VCaP (cell line): ENCODE data around the gene ARHGAP26.
A peak's percentile ranks its signal among the peaks of the same experiment; 100 is the strongest.

ENCODE experiments used
- H3K27ac ChIP-seq: fragments of 450-650 bp; 2 replicates; pipeline ENCODE4 v1.5.1; 2017
- TF ChIP-seq, protein P1 (sequence below): fragments of 450-650 bp; conservative IDR thresholded peaks from 2 replicates; pipeline ENCODE4 v1.5.1; 2017; ENCODE audit warnings: mild to moderate bottlenecking, moderate library complexity

Gene ARHGAP26

DNA sequence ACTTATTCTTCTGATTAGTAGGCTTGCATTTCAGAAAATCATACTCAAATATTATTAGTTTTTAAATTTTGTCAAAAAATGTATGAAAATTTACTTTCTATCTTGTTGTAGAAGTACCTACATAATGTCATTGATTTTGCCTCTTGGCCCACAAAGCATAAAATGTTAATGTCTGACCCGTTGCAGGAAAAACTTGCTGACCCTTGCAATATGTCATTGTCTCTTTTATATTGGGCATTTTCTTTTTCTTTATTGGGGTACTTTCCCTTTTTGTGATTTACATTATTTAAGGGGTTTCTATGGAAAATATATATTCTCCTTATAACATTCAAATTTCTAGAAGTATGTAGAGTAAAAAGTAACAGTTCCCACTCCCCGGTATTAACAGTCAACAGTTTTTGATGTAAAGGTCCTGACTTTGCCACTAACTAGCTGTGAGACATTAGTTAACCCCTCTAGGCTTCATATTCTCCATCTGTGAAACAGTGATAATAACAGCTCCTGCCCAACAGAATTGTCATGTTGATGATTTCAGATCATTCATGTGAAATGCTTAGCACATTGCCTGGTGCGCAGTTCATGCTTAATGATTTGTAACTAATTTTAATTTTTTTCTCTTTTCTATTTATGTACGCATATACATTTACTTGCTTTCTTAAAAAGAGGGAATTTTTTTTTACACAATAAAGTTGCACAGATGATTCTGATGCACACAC, 243.2 kb downstream of the ARHGAP26 start:
- TF ChIP-seq, protein P1, sequence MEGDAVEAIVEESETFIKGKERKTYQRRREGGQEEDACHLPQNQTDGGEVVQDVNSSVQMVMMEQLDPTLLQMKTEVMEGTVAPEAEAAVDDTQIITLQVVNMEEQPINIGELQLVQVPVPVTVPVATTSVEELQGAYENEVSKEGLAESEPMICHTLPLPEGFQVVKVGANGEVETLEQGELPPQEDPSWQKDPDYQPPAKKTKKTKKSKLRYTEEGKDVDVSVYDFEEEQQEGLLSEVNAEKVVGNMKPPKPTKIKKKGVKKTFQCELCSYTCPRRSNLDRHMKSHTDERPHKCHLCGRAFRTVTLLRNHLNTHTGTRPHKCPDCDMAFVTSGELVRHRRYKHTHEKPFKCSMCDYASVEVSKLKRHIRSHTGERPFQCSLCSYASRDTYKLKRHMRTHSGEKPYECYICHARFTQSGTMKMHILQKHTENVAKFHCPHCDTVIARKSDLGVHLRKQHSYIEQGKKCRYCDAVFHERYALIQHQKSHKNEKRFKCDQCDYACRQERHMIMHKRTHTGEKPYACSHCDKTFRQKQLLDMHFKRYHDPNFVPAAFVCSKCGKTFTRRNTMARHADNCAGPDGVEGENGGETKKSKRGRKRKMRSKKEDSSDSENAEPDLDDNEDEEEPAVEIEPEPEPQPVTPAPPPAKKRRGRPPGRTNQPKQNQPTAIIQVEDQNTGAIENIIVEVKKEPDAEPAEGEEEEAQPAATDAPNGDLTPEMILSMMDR, result no peak
- H3K27ac ChIP-seq, result no peak overlapping the region

- TF ChIP-seq, protein P1, result peak; percentile 42
- no peak overlapping the region for H3K27ac ChIP-seq
Measured at GRCh38 chr5:143014017-143014651, 244.0 kb downstream of the ARHGAP26 start.

GRCh38 chr5:143016777-143017516, 246.8 kb downstream of the ARHGAP26 start:
- TF ChIP-seq, protein P1, result peak; percentile 78
- H3K27ac ChIP-seq, result peak overlapping the region; percentile 23; the same call in 1 of the 2 replicates

DNA sequence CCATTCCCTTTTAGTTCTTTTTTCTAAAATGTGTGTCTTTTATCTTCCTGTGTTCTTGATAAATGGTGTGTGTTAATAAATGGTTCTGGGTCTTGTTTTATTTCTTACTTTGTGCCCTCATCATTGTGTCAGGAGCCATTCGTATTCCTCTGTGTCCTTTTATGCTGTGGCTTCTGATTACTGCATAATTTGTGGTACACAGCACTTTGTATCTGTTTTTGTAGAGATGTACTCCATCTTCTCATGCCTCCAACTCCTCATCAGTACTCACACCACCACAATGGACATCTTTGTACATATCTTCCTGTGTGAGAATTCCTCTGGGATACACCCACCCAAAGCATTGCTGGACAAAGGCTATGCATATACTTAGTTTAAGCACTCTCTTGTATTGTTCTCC, 247.4 kb downstream of the ARHGAP26 start:
- TF ChIP-seq, protein P1, result no peak
- H3K27ac ChIP-seq, result no peak overlapping the region

GRCh38 chr5:143017992-143018391, 247.8 kb downstream of the ARHGAP26 start:
- TF ChIP-seq, protein P1, result no peak

GRCh38 chr5:143019157-143019556, 249.0 kb downstream of the ARHGAP26 start:
- TF ChIP-seq, protein P1, result no peak
- H3K27ac ChIP-seq, result no peak overlapping the region

More at GRCh38 chr5:143017992-143018391, 247.8 kb downstream of the ARHGAP26 start:
- H3K27ac ChIP-seq, result no peak overlapping the region
